ENCODE measurements around the gene CPN2.
A peak's percentile ranks its signal among the peaks of the same experiment; 100 is the strongest.

CPN2 gene

GRCh38 chr3:194310060-194310835 is 40.9 kb downstream of the CPN2 start:
- DNase-seq, result no peak

- DNase-seq, result no peak
Measured at GRCh38 chr3:194308601-194309449, 42.3 kb downstream of the CPN2 start.

GRCh38 chr3:194307849-194308248 is 43.3 kb downstream of the CPN2 start:
- no peak for DNase-seq

GRCh38 chr3:194306771-194307640 is 44.1 kb downstream of the CPN2 start:
- no peak for DNase-seq

GRCh38 chr3:194306109-194306686 is 44.9 kb downstream of the CPN2 start:
- DNase-seq, result peak; percentile 21

GRCh38 chr3:194305356-194306108 is 45.6 kb downstream of the CPN2 start:
- no peak for DNase-seq

- no peak for DNase-seq
Measured at GRCh38 chr3:194304186-194304917, 46.8 kb downstream of the CPN2 start.

- no peak for DNase-seq
Measured at GRCh38 chr3:194303749-194304148, 47.4 kb downstream of the CPN2 start.

GRCh38 chr3:194301730-194302129 is 49.4 kb downstream of the CPN2 start:
- no peak for DNase-seq

GRCh38 chr3:194300936-194301335 is 50.2 kb downstream of the CPN2 start:
- DNase-seq, result no peak

- DNase-seq, result no peak
Measured at GRCh38 chr3:194300382-194300758, 50.8 kb downstream of the CPN2 start.

GRCh38 chr3:194298331-194299227 is 52.5 kb downstream of the CPN2 start:
- DNase-seq, result peak; percentile 38

- no peak for DNase-seq
Measured at GRCh38 chr3:194296454-194297263, 54.5 kb downstream of the CPN2 start.

- no peak for DNase-seq
Measured at GRCh38 chr3:194294895-194295214, 56.3 kb downstream of the CPN2 start.

- no peak for DNase-seq
Measured at GRCh38 chr3:194294199-194294894, 56.8 kb downstream of the CPN2 start.

GRCh38 chr3:194293546-194294198 is 57.5 kb downstream of the CPN2 start:
- no peak for DNase-seq

- DNase-seq, result no peak
Measured at GRCh38 chr3:194292331-194292730, 58.8 kb downstream of the CPN2 start.
